ENCODE data around the gene AAK1. TPM values are rescaled to one million over a fixed set of nuclear protein-coding genes. Genes with fewer than 3 reads are reported as not detected.

Gene AAK1
- total RNA-seq, 1 donor from 2014 or later: 20.8 TPM

DNA sequence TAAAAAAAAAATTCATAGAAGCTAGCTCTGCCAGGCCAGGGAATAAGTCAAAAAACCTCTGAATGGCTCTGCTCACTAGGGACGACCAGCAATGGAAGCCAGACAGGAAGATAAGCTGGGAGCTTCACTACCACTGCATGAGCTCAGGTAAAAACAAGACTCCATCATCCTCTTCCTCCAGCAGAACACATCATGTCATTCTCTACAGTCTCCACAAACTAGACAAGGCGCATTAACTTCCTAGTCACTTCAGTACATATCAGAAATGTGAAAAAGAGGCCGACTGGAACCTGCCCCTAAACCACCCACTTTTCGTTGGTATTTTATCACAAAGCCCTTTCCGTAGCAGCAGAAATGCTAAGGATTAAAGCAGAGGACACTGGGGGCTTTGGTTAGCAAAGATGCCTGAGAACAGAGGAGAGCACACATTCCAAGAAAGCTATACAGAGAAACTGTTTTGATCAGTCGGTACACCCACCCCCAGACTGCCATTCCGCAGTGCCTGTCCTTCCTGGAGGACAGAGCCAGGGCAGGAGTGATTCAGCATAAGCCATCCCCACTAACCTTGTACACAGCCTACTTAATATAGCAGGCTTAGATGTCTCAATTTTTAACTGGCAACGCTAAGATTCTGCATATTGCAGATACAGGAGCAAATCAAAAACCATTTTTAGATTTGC lies 53.4 kb downstream of the AAK1 start:
- peaks cover 17% of the 10 kb centered on the region for H3K4me1 Mint-ChIP-seq
- Histone ChIP-seq H3K27ac (no peak overlapping the region), H4K20me1 (ENCODE audit: low read depth) (no peaks in the 10 kb centered on the region), H2AFZ (replicated peaks) (no peak overlapping the region), H3K9ac (no peak overlapping the region), H3K27me3 (no peaks in the 10 kb centered on the region), H3K4me1 (peaks cover 19% of the 10 kb centered on the region), H3K36me3 (no peaks in the 10 kb centered on the region), H3K79me2 (ENCODE audit: low read depth) (no peaks in the 10 kb centered on the region), H3K4me2 (no peak overlapping the region), H3F3A (ENCODE audit: low read depth) (peaks cover 15% of the 10 kb centered on the region), H3K9me3 (ENCODE audit: low read depth) (no peaks in the 10 kb centered on the region), H3K4me3 (no peak overlapping the region)
- DNase-seq (ENCODE audit: low spot score): peak; percentile 44
- H3K36me3 Mint-ChIP-seq: peaks cover 2% of the 10 kb centered on the region
- TF ChIP-seq CTCF (IDR thresholded peaks at IDR 0.05) (no peak), EZH2phosphoT487 (IDR thresholded peaks at IDR 0.05) (no peak), EZH2 (IDR thresholded peaks at IDR 0.05) (no peak)
- no peaks in the 10 kb centered on the region for H3K9me3 Mint-ChIP-seq
- no peak overlapping the region for H3K4me3 Mint-ChIP-seq
- H3K27me3 Mint-ChIP-seq (ENCODE audit: insufficient read depth, low read depth): no peaks in the 10 kb centered on the region
- no peak overlapping the region for H3K27ac Mint-ChIP-seq

GRCh38 chr2:69588945-69589344 lies 54.6 kb downstream of the AAK1 start:
- Histone ChIP-seq H3K9me3 (ENCODE audit: low read depth) (no peaks in the 10 kb centered on the region), H3K79me2 (ENCODE audit: low read depth) (no peaks in the 10 kb centered on the region), H2AFZ (replicated peaks) (no peak overlapping the region), H3K4me1 (peaks cover 19% of the 10 kb centered on the region), H3K4me3 (no peak overlapping the region), H3K27ac (no peak overlapping the region), H3K9ac (no peak overlapping the region), H3K27me3 (no peaks in the 10 kb centered on the region), H3K4me2 (no peak overlapping the region), H4K20me1 (ENCODE audit: low read depth) (no peaks in the 10 kb centered on the region), H3K36me3 (no peaks in the 10 kb centered on the region), H3F3A (ENCODE audit: low read depth) (peaks cover 15% of the 10 kb centered on the region)
- H3K4me1 Mint-ChIP-seq: peaks cover 17% of the 10 kb centered on the region
- DNase-seq (ENCODE audit: low spot score): no peak
- no peak for TF ChIP-seq EZH2phosphoT487 (IDR thresholded peaks at IDR 0.05)
- TF ChIP-seq EZH2 (IDR thresholded peaks at IDR 0.05): no peak
- no peak for TF ChIP-seq CTCF (IDR thresholded peaks at IDR 0.05)
- H3K27me3 Mint-ChIP-seq (ENCODE audit: insufficient read depth, low read depth): no peaks in the 10 kb centered on the region
- no peak overlapping the region for H3K4me3 Mint-ChIP-seq
- peaks cover 2% of the 10 kb centered on the region for H3K36me3 Mint-ChIP-seq
- H3K9me3 Mint-ChIP-seq: no peaks in the 10 kb centered on the region
- no peak overlapping the region for H3K27ac Mint-ChIP-seq

DNA sequence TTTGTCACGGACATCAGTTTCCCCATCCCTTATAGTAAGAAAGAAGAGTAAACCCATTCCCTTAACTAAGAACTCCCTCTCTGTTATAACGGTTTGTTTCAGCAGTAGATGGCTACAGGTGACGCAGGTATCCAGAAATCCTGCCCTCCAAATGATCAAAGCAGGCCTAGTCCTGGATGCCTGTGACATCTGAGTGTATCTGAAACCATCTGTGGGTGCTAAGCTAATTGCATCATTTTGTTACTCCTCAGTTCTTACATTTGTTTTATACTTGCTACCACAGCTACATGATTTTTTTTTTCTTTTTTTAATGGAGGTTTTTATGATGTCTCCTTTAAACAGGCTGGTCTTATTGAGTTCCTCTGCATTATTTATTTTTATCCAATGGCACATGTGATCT lies 55.1 kb downstream of the AAK1 start:
- Histone ChIP-seq H3K36me3 (no peaks in the 10 kb centered on the region), H3K9me3 (ENCODE audit: low read depth) (no peaks in the 10 kb centered on the region), H3F3A (ENCODE audit: low read depth) (peaks cover 15% of the 10 kb centered on the region), H3K9ac (no peak overlapping the region), H3K4me3 (no peak overlapping the region), H3K27ac (no peak overlapping the region), H4K20me1 (ENCODE audit: low read depth) (no peaks in the 10 kb centered on the region), H3K27me3 (no peaks in the 10 kb centered on the region), H3K4me1 (peaks cover 19% of the 10 kb centered on the region), H3K79me2 (ENCODE audit: low read depth) (no peaks in the 10 kb centered on the region), H2AFZ (replicated peaks) (no peak overlapping the region), H3K4me2 (no peak overlapping the region)
- Mint-ChIP-seq H3K27me3 (ENCODE audit: insufficient read depth, low read depth) (no peaks in the 10 kb centered on the region), H3K4me1 (peaks cover 17% of the 10 kb centered on the region), H3K27ac (no peak overlapping the region), H3K9me3 (no peaks in the 10 kb centered on the region), H3K36me3 (peaks cover 2% of the 10 kb centered on the region), H3K4me3 (no peak overlapping the region)
- TF ChIP-seq EZH2 (IDR thresholded peaks at IDR 0.05) (no peak), EZH2phosphoT487 (IDR thresholded peaks at IDR 0.05) (no peak), CTCF (IDR thresholded peaks at IDR 0.05) (no peak)
- DNase-seq (ENCODE audit: low spot score): no peak

Data from neural progenitor cell (in vitro differentiated cells).